OCI-LY1 (cell line): Measurements from ENCODE around the gene AXDND1.

Source experiments
- H2AFZ ChIP-seq: fragments of 200-600 bp; sonication (generic), shearing (Covaris generic); 2 replicates; pipeline ENCODE4 v1.6.0; 2014; ENCODE audit warnings: antibody characterized with exemption, mild to moderate bottlenecking, low read length
- H3F3A ChIP-seq: fragments of 200-600 bp; sonication (generic), shearing (Covaris generic); 2 replicates; pipeline ENCODE4 v1.6.0; 2014; ENCODE audit warnings: mild to moderate bottlenecking, antibody characterized with exemption, low read length, moderate library complexity; ENCODE audit not compliant: insufficient read depth
- H3K27ac ChIP-seq: fragments of 200-600 bp; sonication (generic); 2 replicates; pipeline ENCODE4 v1.5.1; 2014; ENCODE audit warnings: low read length, mixed run types, mild to moderate bottlenecking, low read depth; ENCODE audit not compliant: poor library complexity, severe bottlenecking
- H3K27me3 ChIP-seq: fragments of 200-600 bp; sonication (generic); 2 replicates; pipeline ENCODE4 v1.6.0; 2014; ENCODE audit warnings: antibody characterized with exemption, mild to moderate bottlenecking, low read length, moderate library complexity; ENCODE audit not compliant: insufficient read depth
- H3K36me3 ChIP-seq: fragments of 200-600 bp; sonication (generic); 2 replicates; pipeline ENCODE4 v1.6.1; 2014; ENCODE audit warnings: mild to moderate bottlenecking, antibody characterized with exemption, low read length, moderate library complexity, mixed read lengths; ENCODE audit not compliant: insufficient read depth
- H3K4me1 ChIP-seq: fragments of 200-600 bp; sonication (generic); 2 replicates; pipeline ENCODE4 v1.5.1; 2014; ENCODE audit warnings: mild to moderate bottlenecking, low read length, moderate library complexity; ENCODE audit not compliant: insufficient read depth, severe bottlenecking
- H3K4me2 ChIP-seq: fragments of 200-600 bp; sonication (generic), shearing (Covaris generic); 2 replicates; pipeline ENCODE4 v1.6.1; 2014; ENCODE audit warnings: low read length
- H3K4me3 ChIP-seq: fragments of 200-600 bp; sonication (generic); 2 replicates; pipeline ENCODE4 v1.5.1; 2014; ENCODE audit warnings: low read length, low read depth, mild to moderate bottlenecking, mixed read lengths; ENCODE audit not compliant: poor library complexity, severe bottlenecking
- H3K79me2 ChIP-seq: fragments of 200-600 bp; shearing (Covaris generic); 2 replicates; pipeline ENCODE4 v1.6.1; 2016; ENCODE audit warnings: mixed run types, low read length, mixed read lengths; ENCODE audit not compliant: insufficient read depth
- H3K9ac ChIP-seq: fragments of 200-600 bp; sonication (generic), shearing (Covaris generic); 2 replicates; pipeline ENCODE4 v1.6.1; 2014; ENCODE audit warnings: mild to moderate bottlenecking, low read length, mixed read lengths
- H3K9me2 ChIP-seq: fragments of 200-600 bp; sonication (generic), shearing (Covaris generic); 2 replicates; pipeline ENCODE4 v1.6.1; 2014; ENCODE audit warnings: low read depth, mild to moderate bottlenecking, low read length, mixed read lengths
- H3K9me3 ChIP-seq: fragments of 200-600 bp; shearing (Covaris generic); 2 replicates; pipeline ENCODE4 v1.6.1; 2014; ENCODE audit warnings: low read length, mixed read lengths
- H4K20me1 ChIP-seq: fragments of 200-600 bp; sonication (generic), shearing (Covaris generic); 2 replicates; pipeline ENCODE4 v1.6.0; 2016; ENCODE audit warnings: mild to moderate bottlenecking, low read length; ENCODE audit not compliant: insufficient read depth
- CTCF ChIP-seq: fragments of 200-600 bp; sonication (generic), shearing (Covaris generic); IDR thresholded peaks from 2 replicates; pipeline ENCODE4 v1.5.1; 2017; ENCODE audit warnings: mild to moderate bottlenecking, antibody characterized with exemption, low read length, moderate library complexity, mixed read lengths
- EZH2 ChIP-seq: fragments of 200-600 bp; sonication (generic), shearing (Covaris generic); IDR thresholded peaks from 2 replicates; pipeline ENCODE4 v1.8.0; 2017; ENCODE audit warnings: borderline replicate concordance, mixed run types, mild to moderate bottlenecking, antibody characterized with exemption, low read length, moderate library complexity, mixed read lengths

The AXDND1 gene

GRCh38 chr1:179474713-179475112 lies 108.9 kb downstream of the AXDND1 start:
- TF ChIP-seq CTCF (no peak), EZH2 (no peak)
- no peaks in the 10 kb centered on the region for H3K36me3 ChIP-seq
- no peaks in the 10 kb centered on the region for H3K27me3 ChIP-seq
- H4K20me1 ChIP-seq: no peaks in the 10 kb centered on the region
- H3K9ac ChIP-seq: no peak overlapping the region
- H3K79me2 ChIP-seq: no peaks in the 10 kb centered on the region
- H3K27ac ChIP-seq: no peak overlapping the region
- peaks cover 10% of the 10 kb centered on the region for H3K9me3 ChIP-seq
- H3F3A ChIP-seq: no peaks in the 10 kb centered on the region
- no peaks in the 10 kb centered on the region for H3K9me2 ChIP-seq
- no peaks in the 10 kb centered on the region for H3K4me1 ChIP-seq
- H3K4me3 ChIP-seq: no peak overlapping the region
- no peak overlapping the region for H3K4me2 ChIP-seq
- H2AFZ ChIP-seq: no peak overlapping the region

- no peak overlapping the region for H3K4me2 ChIP-seq
- H3K27ac ChIP-seq: no peak overlapping the region
- no peak for TF ChIP-seq CTCF
- no peak for TF ChIP-seq EZH2
- H3K4me3 ChIP-seq: no peak overlapping the region
- no peak overlapping the region for H3K9ac ChIP-seq
- no peaks in the 10 kb centered on the region for H3K9me2 ChIP-seq
- H3K79me2 ChIP-seq: no peaks in the 10 kb centered on the region
- H3K9me3 ChIP-seq: peaks cover 10% of the 10 kb centered on the region
- H2AFZ ChIP-seq: no peak overlapping the region
- no peaks in the 10 kb centered on the region for H3K36me3 ChIP-seq
- no peaks in the 10 kb centered on the region for H4K20me1 ChIP-seq
- no peaks in the 10 kb centered on the region for H3K27me3 ChIP-seq
- H3K4me1 ChIP-seq: no peaks in the 10 kb centered on the region
- no peaks in the 10 kb centered on the region for H3F3A ChIP-seq
Observed at GRCh38 chr1:179476484-179476883, 110.7 kb downstream of the AXDND1 start.

- Histone ChIP-seq H3F3A (no peaks in the 10 kb centered on the region), H3K9me2 (no peaks in the 10 kb centered on the region), H3K27me3 (no peaks in the 10 kb centered on the region), H3K27ac (no peak overlapping the region), H2AFZ (no peak overlapping the region), H4K20me1 (no peaks in the 10 kb centered on the region), H3K36me3 (no peaks in the 10 kb centered on the region), H3K4me3 (no peak overlapping the region), H3K4me1 (no peaks in the 10 kb centered on the region), H3K4me2 (no peak overlapping the region), H3K9me3 (peaks cover 10% of the 10 kb centered on the region), H3K9ac (no peak overlapping the region), H3K79me2 (no peaks in the 10 kb centered on the region)
- TF ChIP-seq CTCF (no peak), EZH2 (no peak)
Observed at GRCh38 chr1:179478370-179478769, 112.6 kb downstream of the AXDND1 start.
